Muscle layer of colon (tissue), 2 donors: ENCODE data around the gene SPTAN1.

Experiments used
- H3K27ac ChIP-seq: one replicate; pipeline ENCODE4 v1.7.0; 2013; ENCODE audit warnings: low read depth, mild to moderate bottlenecking, low read length, moderate library complexity
- H3K27me3 ChIP-seq, 2 donors: one replicate each; pipeline ENCODE4 v1.7.0; 2013; ENCODE audit warnings: low read length in 2 of 2, mild to moderate bottlenecking in 2 of 2; ENCODE audit not compliant: insufficient read depth in 2 of 2, control insufficient read depth in 1 of 2
- H3K36me3 ChIP-seq: one replicate; pipeline ENCODE4 v1.7.0; 2013; ENCODE audit warnings: mild to moderate bottlenecking, low read length; ENCODE audit not compliant: insufficient read depth
- H3K4me1 ChIP-seq: one replicate; pipeline ENCODE4 v1.7.0; 2013; ENCODE audit warnings: mild to moderate bottlenecking, low read length; ENCODE audit not compliant: insufficient read depth
- H3K4me3 ChIP-seq, 2 donors: one replicate each; pipeline ENCODE4 v1.7.0; 2013; ENCODE audit warnings: low read length in 2 of 2, low read depth in 1 of 2, mild to moderate bottlenecking in 1 of 2, moderate library complexity in 1 of 2
- H3K9ac ChIP-seq: one replicate; pipeline ENCODE4 v1.7.0; 2013; ENCODE audit warnings: low read length
- H3K9me3 ChIP-seq: one replicate; pipeline ENCODE4 v1.7.0; 2013; ENCODE audit warnings: mild to moderate bottlenecking, low read length
- donor health status: abdominal sarcoma.
- donor health status: Adenocarcinoma of cecum.

SPTAN1 gene

GRCh38 chr9:128627906-128628305 lies 75.5 kb downstream of the SPTAN1 start:
- H3K4me3 ChIP-seq: no peak overlapping the region
- H3K9ac ChIP-seq: no peak overlapping the region
- H3K27me3 ChIP-seq: no peaks in the 10 kb centered on the region
- H3K27ac ChIP-seq: no peak overlapping the region
- H3K36me3 ChIP-seq: peaks cover 88% of the 10 kb centered on the region
- H3K9me3 ChIP-seq: no peaks in the 10 kb centered on the region
- H3K4me1 ChIP-seq: peaks cover 5% of the 10 kb centered on the region

DNA sequence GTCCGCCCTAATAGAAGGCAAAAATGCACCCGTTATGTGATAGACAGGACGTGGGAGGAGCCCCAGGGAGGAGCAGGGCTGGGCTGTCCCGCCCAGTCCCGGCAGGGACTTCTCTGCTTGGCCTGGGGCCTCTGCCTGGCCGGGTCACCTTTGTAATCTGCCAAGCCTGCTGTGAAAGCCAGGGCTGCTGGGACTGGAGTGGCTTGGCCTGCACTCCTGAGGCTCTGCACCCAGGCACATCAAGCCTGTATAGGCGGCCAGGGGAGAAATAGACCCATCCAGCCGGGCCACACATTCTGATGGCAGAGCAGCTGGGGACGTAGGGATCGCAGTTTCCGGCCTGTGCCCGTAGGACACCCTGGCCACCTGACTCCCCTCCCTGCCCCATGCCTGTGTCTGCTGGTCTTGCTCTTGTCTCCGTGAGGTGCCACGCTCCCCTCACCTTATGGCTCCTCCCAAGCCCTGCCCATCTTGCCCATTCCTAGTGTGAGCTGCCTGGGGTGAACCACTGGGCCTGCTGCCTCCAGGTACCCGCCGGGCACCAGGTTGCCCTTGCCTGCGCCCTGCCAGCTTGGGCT lies 76.2 kb downstream of the SPTAN1 start:
- Histone ChIP-seq H3K4me3 (no peak overlapping the region), H3K9me3 (no peaks in the 10 kb centered on the region), H3K27ac (no peak overlapping the region), H3K27me3 (no peaks in the 10 kb centered on the region), H3K9ac (no peak overlapping the region), H3K4me1 (peaks cover 5% of the 10 kb centered on the region), H3K36me3 (peaks cover 89% of the 10 kb centered on the region)

GRCh38 chr9:128629136-128629535 lies 76.7 kb downstream of the SPTAN1 start:
- Histone ChIP-seq H3K27me3 (no peaks in the 10 kb centered on the region), H3K9me3 (no peaks in the 10 kb centered on the region), H3K27ac (no peak overlapping the region), H3K36me3 (peaks cover 93% of the 10 kb centered on the region), H3K4me3 (no peak overlapping the region), H3K4me1 (peaks cover 5% of the 10 kb centered on the region), H3K9ac (no peak overlapping the region)

DNA sequence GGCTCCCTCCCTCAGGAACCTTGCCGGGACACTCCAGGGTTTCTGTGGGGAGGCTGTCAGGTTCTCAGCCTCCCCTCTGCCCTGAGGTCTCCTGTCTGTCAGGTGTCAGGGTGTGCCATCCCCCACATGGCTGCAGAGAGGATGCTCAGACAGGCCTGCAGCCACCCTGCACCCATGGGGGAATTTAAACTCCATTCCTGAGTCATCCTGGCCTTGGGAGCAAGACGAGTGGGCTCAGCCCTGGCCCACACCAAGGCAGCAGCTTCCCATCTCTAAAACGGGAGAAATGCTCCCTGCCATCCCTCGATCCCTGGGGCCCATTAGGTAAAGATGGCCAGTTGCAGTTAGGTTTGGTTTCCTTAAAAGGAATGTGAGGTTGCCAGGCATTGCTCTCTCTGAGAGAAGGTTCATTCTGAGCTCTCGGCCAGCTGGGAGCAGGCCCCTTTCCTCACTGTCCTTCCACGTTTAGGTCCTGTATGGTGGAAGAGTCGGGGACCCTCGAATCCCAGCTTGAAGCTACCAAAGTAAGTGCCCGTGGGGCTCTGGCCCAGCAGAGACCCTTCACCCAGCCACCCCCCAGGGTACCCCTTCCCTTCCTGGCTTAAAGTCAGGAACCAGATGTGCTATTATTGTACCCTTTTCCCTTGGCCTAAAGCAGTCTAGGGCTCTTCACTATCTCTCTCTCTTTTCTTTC lies 77.6 kb downstream of the SPTAN1 start:
- H3K4me1 ChIP-seq: peaks cover 9% of the 10 kb centered on the region
- no peak overlapping the region for H3K4me3 ChIP-seq
- H3K36me3 ChIP-seq: peaks cover 90% of the 10 kb centered on the region
- no peak overlapping the region for H3K9ac ChIP-seq
- no peaks in the 10 kb centered on the region for H3K9me3 ChIP-seq
- H3K27me3 ChIP-seq: no peaks in the 10 kb centered on the region
- H3K27ac ChIP-seq: no peak overlapping the region

DNA sequence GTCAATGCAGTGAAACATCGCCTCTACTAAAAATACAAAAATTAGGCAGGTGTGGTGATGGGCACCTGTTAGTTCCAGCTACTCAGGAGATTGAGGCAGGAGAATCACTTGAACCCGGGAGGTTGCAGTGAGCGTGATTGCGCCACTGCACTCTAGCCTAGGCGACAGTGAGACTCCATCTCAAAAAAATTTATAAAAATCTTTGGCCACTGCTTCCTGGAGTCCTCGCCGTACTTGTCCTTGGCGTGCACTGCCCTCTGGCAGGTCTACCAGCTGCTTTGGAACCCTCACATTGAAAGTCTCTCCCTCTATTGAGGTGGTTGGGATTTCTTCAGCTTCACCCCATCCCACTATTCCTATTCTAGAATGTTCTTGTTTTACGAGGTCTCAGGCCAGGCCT lies 79.2 kb downstream of the SPTAN1 start:
- no peak overlapping the region for H3K4me3 ChIP-seq
- no peak overlapping the region for H3K27ac ChIP-seq
- H3K36me3 ChIP-seq: peaks cover 74% of the 10 kb centered on the region
- no peaks in the 10 kb centered on the region for H3K9me3 ChIP-seq
- H3K4me1 ChIP-seq: peaks cover 22% of the 10 kb centered on the region
- H3K9ac ChIP-seq: no peak overlapping the region
- no peaks in the 10 kb centered on the region for H3K27me3 ChIP-seq

- Histone ChIP-seq H3K36me3 (peaks cover 70% of the 10 kb centered on the region), H3K27ac (no peak overlapping the region), H3K4me3 (no peak overlapping the region), H3K9me3 (no peaks in the 10 kb centered on the region), H3K4me1 (peaks cover 22% of the 10 kb centered on the region), H3K9ac (no peak overlapping the region), H3K27me3 (no peaks in the 10 kb centered on the region)
Measured at GRCh38 chr9:128632066-128632465, 79.7 kb downstream of the SPTAN1 start.

DNA sequence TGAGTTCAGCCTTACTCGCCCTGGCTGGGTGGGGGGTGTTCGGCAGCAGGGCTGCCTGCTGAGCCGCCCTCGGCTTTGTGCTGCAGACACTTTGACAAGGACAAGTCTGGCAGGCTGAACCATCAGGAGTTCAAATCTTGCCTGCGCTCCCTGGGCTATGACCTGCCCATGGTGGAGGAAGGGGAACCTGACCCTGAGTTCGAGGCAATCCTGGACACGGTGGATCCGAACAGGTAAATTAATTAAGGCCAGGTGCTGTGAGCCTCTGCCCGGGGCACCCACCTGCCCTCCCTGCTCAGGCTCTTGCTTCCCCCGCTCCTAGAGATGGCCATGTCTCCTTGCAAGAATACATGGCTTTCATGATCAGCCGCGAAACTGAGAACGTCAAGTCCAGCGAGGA lies 80.1 kb downstream of the SPTAN1 start:
- Histone ChIP-seq H3K27me3 (no peaks in the 10 kb centered on the region), H3K4me3 (no peak overlapping the region), H3K4me1 (peaks cover 22% of the 10 kb centered on the region), H3K9ac (no peak overlapping the region), H3K36me3 (peaks cover 65% of the 10 kb centered on the region), H3K9me3 (no peaks in the 10 kb centered on the region), H3K27ac (no peak overlapping the region)

DNA sequence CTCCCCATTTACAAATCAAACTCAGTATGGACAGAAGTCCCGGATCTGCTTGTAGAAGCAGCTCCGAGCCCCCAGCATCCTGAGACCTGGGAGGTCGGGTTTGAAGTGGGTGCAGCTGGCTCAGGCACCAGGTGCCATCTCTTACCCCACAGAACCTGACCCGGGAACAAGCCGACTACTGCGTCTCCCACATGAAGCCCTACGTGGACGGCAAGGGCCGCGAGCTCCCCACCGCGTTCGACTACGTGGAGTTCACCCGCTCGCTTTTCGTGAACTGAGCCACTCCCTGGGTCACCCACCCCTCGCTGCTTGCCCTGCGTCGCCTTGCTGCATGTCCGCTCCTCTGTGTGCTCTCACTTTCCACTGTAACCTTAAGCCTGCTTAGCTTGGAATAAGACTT lies 80.7 kb downstream of the SPTAN1 start:
- H3K4me3 ChIP-seq: no peak overlapping the region
- H3K27ac ChIP-seq: no peak overlapping the region
- peaks cover 60% of the 10 kb centered on the region for H3K36me3 ChIP-seq
- H3K9ac ChIP-seq: no peak overlapping the region
- H3K27me3 ChIP-seq: no peaks in the 10 kb centered on the region
- H3K4me1 ChIP-seq: peaks cover 22% of the 10 kb centered on the region
- no peaks in the 10 kb centered on the region for H3K9me3 ChIP-seq

- no peaks in the 10 kb centered on the region for H3K27me3 ChIP-seq
- H3K9me3 ChIP-seq: no peaks in the 10 kb centered on the region
- H3K9ac ChIP-seq: no peak overlapping the region
- H3K4me3 ChIP-seq: no peak overlapping the region
- no peak overlapping the region for H3K27ac ChIP-seq
- H3K36me3 ChIP-seq: peaks cover 54% of the 10 kb centered on the region
- H3K4me1 ChIP-seq: peaks cover 21% of the 10 kb centered on the region
Measured at GRCh38 chr9:128633601-128634000, 81.2 kb downstream of the SPTAN1 start.

GRCh38 chr9:128634111-128634510 lies 81.7 kb downstream of the SPTAN1 start:
- Histone ChIP-seq H3K4me3 (no peak overlapping the region), H3K4me1 (peaks cover 17% of the 10 kb centered on the region), H3K36me3 (peaks cover 49% of the 10 kb centered on the region), H3K9ac (no peak overlapping the region), H3K9me3 (no peaks in the 10 kb centered on the region), H3K27me3 (no peaks in the 10 kb centered on the region), H3K27ac (no peak overlapping the region)

GRCh38 chr9:128634651-128635262 lies 82.4 kb downstream of the SPTAN1 start:
- peak overlapping the region; percentile 35 for H3K27ac ChIP-seq
- no peaks in the 10 kb centered on the region for H3K27me3 ChIP-seq
- H3K4me3 ChIP-seq: no peak overlapping the region
- H3K36me3 ChIP-seq: peaks cover 43% of the 10 kb centered on the region
- H3K4me1 ChIP-seq: peaks cover 17% of the 10 kb centered on the region
- H3K9me3 ChIP-seq: no peaks in the 10 kb centered on the region
- no peak overlapping the region for H3K9ac ChIP-seq
